CD14-positive monocyte (primary cell): ENCODE measurements around the gene PPFIA3. TPM values are rescaled to one million over a fixed set of nuclear protein-coding genes. Genes with fewer than 3 reads are reported as not detected.

Source experiments
- DNase-seq, 3 donors: peaks; one replicate each; pipeline ENCODE4 v3.0.0-alpha.2; 2011 to 2022
- H2AFZ ChIP-seq: 2 replicates; pipeline ENCODE4 v1.6.0; 2012; ENCODE audit warnings: mild to moderate bottlenecking, low read depth, low read length, inconsistent platforms; ENCODE audit not compliant: insufficient read depth, poor library complexity, severe bottlenecking
- H3K27ac ChIP-seq, 2 donors: 1 replicate in 1 of 2; 2 replicates in 1 of 2; pipeline ENCODE4 v1.5.1; 2012 to 2013; ENCODE audit warnings: low read length in 2 of 2, control low read depth in 1 of 2, inconsistent platforms in 1 of 2, low read depth in 1 of 2, mild to moderate bottlenecking in 1 of 2
- H3K27me3 ChIP-seq, 2 donors: one replicate each; pipeline versions ENCODE4 v1.6.0 to v1.6.1; 2011 to 2013; ENCODE audit warnings: low read length in 2 of 2; ENCODE audit not compliant: control insufficient read depth in 2 of 2, insufficient read depth in 2 of 2
- H3K36me3 ChIP-seq, 2 donors: replicated peaks in 1 of 2; 1 replicate in 1 of 2; 2 replicates in 1 of 2; pipeline versions ENCODE4 v1.5.1 to v1.6.1; 2012 to 2013; ENCODE audit warnings: low read length in 2 of 2, control low read depth in 1 of 2, inconsistent platforms in 1 of 2, mild to moderate bottlenecking in 1 of 2; ENCODE audit not compliant: insufficient read depth in 2 of 2, control insufficient read depth in 1 of 2
- H3K4me1 ChIP-seq, 2 donors: 1 replicate in 1 of 2; 2 replicates in 1 of 2; pipeline versions ENCODE4 v1.5.1 to v1.6.1; 2012 to 2013; ENCODE audit warnings: low read length in 2 of 2, control low read depth in 1 of 2, inconsistent platforms in 1 of 2, mild to moderate bottlenecking in 1 of 2, moderate library complexity in 1 of 2; ENCODE audit not compliant: insufficient read depth in 2 of 2, control insufficient read depth in 1 of 2
- H3K4me2 ChIP-seq: replicated peaks from 2 replicates; pipeline ENCODE3; 2012; ENCODE audit warnings: low read length, moderate library complexity, mild to moderate bottlenecking; ENCODE audit not compliant: poor library complexity, severe bottlenecking; ENCODE audit errors: extremely low read depth
- H3K4me3 ChIP-seq, 3 experiments: fragments of 200-600 bp in 1 of 3; sonication (generic) in 1 of 3; replicated peaks in 1 of 3; 1 replicate in 2 of 3; 2 replicates in 1 of 3; pipeline ENCODE4 v1.5.1; 2011 to 2013; ENCODE audit warnings: low read length in 3 of 3, mild to moderate bottlenecking in 3 of 3, control low read depth in 2 of 3, low read depth in 2 of 3, inconsistent platforms in 1 of 3, moderate library complexity in 1 of 3
- H3K79me2 ChIP-seq: 2 replicates; pipeline ENCODE4 v1.6.0; 2012; ENCODE audit warnings: mild to moderate bottlenecking, control low read depth, inconsistent platforms, low read length, moderate library complexity; ENCODE audit not compliant: insufficient read depth
- H3K9ac ChIP-seq: 2 replicates; pipeline ENCODE4 v1.6.0; 2017; ENCODE audit warnings: low read length, mild to moderate bottlenecking; ENCODE audit not compliant: insufficient read depth, poor library complexity, severe bottlenecking
- H3K9me3 ChIP-seq, 2 donors: replicated peaks in 1 of 2; 1 replicate in 1 of 2; 2 replicates in 1 of 2; pipeline versions ENCODE4 v1.5.1 to v1.6.1; 2012 to 2013; ENCODE audit warnings: low read length in 2 of 2, control low read depth in 1 of 2; ENCODE audit not compliant: control insufficient read depth in 1 of 2, insufficient read depth in 1 of 2
- H4K20me1 ChIP-seq: 2 replicates; pipeline ENCODE4 v1.6.0; 2012; ENCODE audit warnings: mild to moderate bottlenecking, low read length, control low read depth, moderate library complexity; ENCODE audit not compliant: insufficient read depth
- H3K27ac Mint-ChIP-seq, 7 donors: one replicate each; pipeline ENCODE4 v1.8.0; 2020; ENCODE audit warnings: mild to moderate bottlenecking in 7 of 7, mixed read lengths in 7 of 7, moderate library complexity in 6 of 7, inconsistent platforms in 2 of 7
- H3K27me3 Mint-ChIP-seq, 3 donors: one replicate each; pipeline ENCODE4 v1.8.0; 2021 to 2022; ENCODE audit warnings: low read depth in 3 of 3, mild to moderate bottlenecking in 3 of 3, mixed read lengths in 3 of 3, moderate library complexity in 3 of 3, inconsistent platforms in 1 of 3
- H3K36me3 Mint-ChIP-seq, 2 donors: one replicate each; pipeline ENCODE4 v1.8.0; 2020; ENCODE audit warnings: mixed read lengths in 2 of 2, inconsistent platforms in 1 of 2, mild to moderate bottlenecking in 1 of 2
- H3K4me1 Mint-ChIP-seq: one replicate; pipeline ENCODE4 v1.8.0; 2020; ENCODE audit warnings: mild to moderate bottlenecking, mixed read lengths
- H3K4me3 Mint-ChIP-seq, 2 donors: one replicate each; pipeline ENCODE4 v1.8.0; 2020; ENCODE audit warnings: mild to moderate bottlenecking in 2 of 2, mixed read lengths in 2 of 2, moderate library complexity in 1 of 2
- H3K9me3 Mint-ChIP-seq, 7 donors: one replicate each; pipeline ENCODE4 v1.8.0; 2020 to 2022; ENCODE audit warnings: mixed read lengths in 7 of 7, mild to moderate bottlenecking in 6 of 7, moderate library complexity in 6 of 7, inconsistent platforms in 2 of 7
- CTCF ChIP-seq: fragments of 200-600 bp; IDR thresholded peaks from one replicate; pipeline ENCODE4 v1.8.0; 2022; ENCODE audit warnings: antibody characterized with exemption, mild to moderate bottlenecking
- WGBS: methylation state at CpG from one replicate; pipeline ENCODE4 v1.1.5; 2013; ENCODE audit warnings: missing lambda C conversion rate; ENCODE audit not compliant: insufficient coverage; 5-methylcytosine and 5-hydroxymethylcytosine counted together
- intact Hi-C, 2 donors: fragments of 100-400 bp; cut with micrococcal nuclease; formaldehyde crosslinking; loops; one replicate each; pipeline versions ENCODE4 v1.15.0 to v1.15.1; 2023
- polyA plus RNA-seq, 3 donors: library from polyadenylated mRNA; depleted of rRNA in 1 of 3; unstranded in 2 of 3; stranded (reverse) in 1 of 3; fragments of 300-500 nt in 2 of 3; fragments of >200 nt in 1 of 3; fragmentation: Illumina TruSeq in 2 of 3; gene quantifications; 1 replicate in 2 of 3; 2 replicates in 1 of 3; pipeline ENCODE4 v1.2.3, GENCODE V29; 2012 to 2021

PPFIA3 gene
- polyA plus RNA-seq, 3 donors, result 0.43 TPM; not detected in 2

- Mint-ChIP-seq H3K9me3 (no peaks in the 10 kb centered on the region), H3K27me3 (peaks cover under 1 to 2% (median 2%) of the 10 kb centered on the region in 3 donors), H3K36me3 (peaks cover 22 to 41% of the 10 kb centered on the region in 2 donors), H3K4me1 (peaks cover 21% of the 10 kb centered on the region), H3K4me3 (peak overlapping the region; percentile 91 to 94), H3K27ac (peak overlapping the region; percentile 86 to 95 (median 89))
- H3K4me1 ChIP-seq, result peaks cover 18 to 22% of the 10 kb centered on the region in 2 donors
- H3K27me3 ChIP-seq, result no peaks in the 10 kb centered on the region
- intact Hi-C loops, result loop anchor here in 1 of 2 donors (10.0 kb wide), 1 partner anchor 369 kb away; the partner anchor contains the start of genes ALDH16A1 and PIH1D1
- H2AFZ ChIP-seq, result peak overlapping the region; percentile 82
- peaks cover 26 to 39% of the 10 kb centered on the region in 2 donors for H3K36me3 ChIP-seq
- no peaks in the 10 kb centered on the region for H3K9me3 ChIP-seq
- 66% methylated on average over 7 of the region's 11 CpGs for WGBS
- no peak for TF ChIP-seq CTCF
- peak overlapping the region in 1 of 2 donors; percentile 84 for H3K27ac ChIP-seq
- H3K9ac ChIP-seq, result peak overlapping the region; percentile 84
- peaks cover 58% of the 10 kb centered on the region for H4K20me1 ChIP-seq
- peak overlapping the region; percentile 96 for H3K4me2 ChIP-seq
- no peak for DNase-seq
- H3K79me2 ChIP-seq, result peaks cover 57% of the 10 kb centered on the region
- peak overlapping the region; percentile 62 to 93 (median 71) for H3K4me3 ChIP-seq
Observed at GRCh38 chr19:49086296-49086695, 33.0 kb upstream of the PPFIA3 start.

DNA sequence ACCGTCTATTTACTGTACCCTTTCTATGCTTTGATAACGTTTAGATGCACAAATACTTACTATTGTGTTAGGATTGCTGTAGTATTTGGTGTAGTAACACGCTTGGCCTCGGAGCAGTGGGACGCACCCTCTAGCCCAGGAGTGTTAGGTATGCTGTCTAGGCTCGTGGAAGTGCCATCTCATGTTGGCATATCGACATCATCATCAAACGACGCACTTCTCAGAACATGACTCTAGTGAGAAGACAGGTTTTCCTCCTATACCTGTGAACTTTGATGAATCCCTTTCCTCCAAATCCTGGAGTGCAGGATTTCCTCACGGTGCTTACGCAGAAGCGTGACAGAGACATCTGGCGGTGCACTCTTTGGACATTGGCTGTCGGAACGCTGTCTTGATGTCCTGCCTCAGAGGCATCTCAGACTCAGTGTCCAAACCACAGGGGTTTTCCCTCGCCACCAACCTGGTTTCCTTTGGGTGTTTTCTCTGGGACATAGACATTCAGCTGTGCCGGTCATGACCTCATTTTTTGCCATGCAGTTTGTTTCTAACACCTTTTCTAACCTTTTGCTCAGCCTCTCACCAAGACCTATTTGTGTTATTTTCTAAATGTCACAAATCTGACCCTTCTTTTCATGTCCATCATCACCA, 27.8 kb upstream of the PPFIA3 start:
- H3K36me3 ChIP-seq, result peaks cover 71 to 91% of the 10 kb centered on the region in 2 donors
- H3K27me3 ChIP-seq, result no peaks in the 10 kb centered on the region
- H3K4me2 ChIP-seq, result no peak overlapping the region
- Mint-ChIP-seq H3K4me3 (no peak overlapping the region), H3K4me1 (peaks cover 11% of the 10 kb centered on the region), H3K36me3 (peaks cover 65 to 91% of the 10 kb centered on the region in 2 donors), H3K27ac (no peak overlapping the region), H3K9me3 (no peaks in the 10 kb centered on the region), H3K27me3 (peaks cover 0 to 1% (median 0%) of the 10 kb centered on the region in 3 donors)
- H3K9ac ChIP-seq, result no peak overlapping the region
- 100% methylated on average over 8 of the region's 17 CpGs for WGBS
- peaks cover 5 to 8% of the 10 kb centered on the region in 2 donors for H3K4me1 ChIP-seq
- H3K9me3 ChIP-seq, result no peaks in the 10 kb centered on the region
- no peak overlapping the region for H2AFZ ChIP-seq
- H3K4me3 ChIP-seq, result no peak overlapping the region
- H3K27ac ChIP-seq, result no peak overlapping the region
- peaks cover 93% of the 10 kb centered on the region for H4K20me1 ChIP-seq
- intact Hi-C loops, result loop anchor here in 1 of 2 donors (10.0 kb wide), 1 partner anchor 233 kb away; the partner anchor contains the start of gene SLC6A16
- DNase-seq, result no peak
- TF ChIP-seq CTCF, result no peak
- H3K79me2 ChIP-seq, result peaks cover 71% of the 10 kb centered on the region
